H1 (cell line): ENCODE data around the gene DYNC1H1.

Experiments
- ATF3 ChIP-seq: IDR thresholded peaks from 2 replicates; pipeline ENCODE4 v1.6.1; 2011; ENCODE audit warnings: low read depth, mild to moderate bottlenecking, low read length; ENCODE audit not compliant: insufficient read depth
- CEBPB ChIP-seq: IDR thresholded peaks from 2 replicates; pipeline ENCODE4 v1.6.1; 2012; ENCODE audit warnings: low read depth, low read length
- CHD1 ChIP-seq: IDR thresholded peaks from 2 replicates; pipeline ENCODE4 v1.6.1; 2012; ENCODE audit warnings: low read depth, low read length, improper control_type of control experiment
- CTCF ChIP-seq, 3 experiments: IDR thresholded peaks; 1 replicate in 2 of 3; 2 replicates in 1 of 3; pipeline versions ENCODE4 v1.5.1 to v1.6.1; 2011; ENCODE audit warnings: low read length in 3 of 3, mild to moderate bottlenecking in 3 of 3, inconsistent platforms in 2 of 3, low read depth in 1 of 3, moderate library complexity in 1 of 3; ENCODE audit not compliant: insufficient read depth in 1 of 3; ENCODE audit errors: control extremely low read depth in 1 of 3
- EGR1 ChIP-seq: IDR thresholded peaks from 2 replicates; pipeline ENCODE4 v1.6.1; 2011; ENCODE audit warnings: low read depth, low read length, borderline replicate concordance
- GABPA ChIP-seq: IDR thresholded peaks from 2 replicates; pipeline ENCODE4 v1.6.1; 2011; ENCODE audit warnings: mild to moderate bottlenecking, low read length, moderate library complexity, borderline replicate concordance; ENCODE audit not compliant: insufficient read depth
- HDAC2 ChIP-seq, 2 experiments: fragments of 300-600 bp in 1 of 2; sonication (generic) in 1 of 2; IDR thresholded peaks; 2 replicates each; pipeline ENCODE4 v1.6.1; 2011 to 2012; ENCODE audit warnings: low read depth in 2 of 2, low read length in 2 of 2, mild to moderate bottlenecking in 2 of 2, moderate library complexity in 2 of 2, borderline replicate concordance in 1 of 2, inconsistent platforms in 1 of 2
- JUN ChIP-seq: IDR thresholded peaks from 2 replicates; pipeline ENCODE4 v1.6.1; 2011; ENCODE audit warnings: low read depth, mild to moderate bottlenecking, improper control_type of control experiment, low read length
- KDM1A ChIP-seq: fragments of 200-600, 300-600 bp; sonication (generic); IDR thresholded peaks from 2 replicates; pipeline ENCODE4 v1.7.1; 2016; ENCODE audit warnings: mild to moderate bottlenecking, low read length, borderline replicate concordance
- PHF8 ChIP-seq: fragments of 200-600 bp; sonication (generic); conservative IDR thresholded peaks from 2 replicates; pipeline ENCODE4 v1.7.1; 2012; ENCODE audit warnings: low read depth, mild to moderate bottlenecking, inconsistent platforms, low read length, moderate library complexity
- POLR2A ChIP-seq, 2 experiments: IDR thresholded peaks; 1 replicate in 1 of 2; 2 replicates in 1 of 2; pipeline ENCODE4 v1.6.1; 2011; ENCODE audit warnings: low read depth in 2 of 2, low read length in 2 of 2, mild to moderate bottlenecking in 2 of 2; ENCODE audit errors: control extremely low read depth in 1 of 2
- TCF12 ChIP-seq: IDR thresholded peaks from 2 replicates; pipeline ENCODE4 v1.6.1; 2011; ENCODE audit warnings: low read depth, mild to moderate bottlenecking, low read length
- TF ChIP-seq, protein P1 (sequence below): IDR thresholded peaks from 2 replicates; pipeline ENCODE4 v1.6.1; 2011; ENCODE audit warnings: low read length, improper control_type of control experiment

DNA sequence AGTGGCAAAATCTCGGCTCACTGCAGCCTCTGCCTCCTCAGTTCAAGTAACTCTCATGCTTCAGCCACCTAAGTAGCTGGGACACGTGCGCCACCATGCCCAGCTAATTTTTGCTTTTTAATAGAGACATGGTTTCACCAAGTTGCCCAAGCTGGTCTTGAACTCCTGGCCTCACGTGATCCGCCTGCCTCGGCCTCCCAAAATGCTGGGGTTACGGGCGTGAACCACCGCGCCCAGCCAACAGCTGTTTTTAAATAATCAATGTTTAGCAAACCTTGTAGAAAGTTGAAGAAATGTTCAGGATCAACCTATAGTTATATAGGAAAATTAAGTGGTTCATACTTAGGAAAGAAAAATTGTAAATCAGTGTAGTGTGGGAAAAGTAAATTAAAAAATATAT lies 128.4 kb downstream of the DYNC1H1 start:
- TF ChIP-seq CTCF (IDR thresholded peaks at IDR 0.05; ENCODE audit: control extremely low read depth in 1 of 3, insufficient read depth in 1 of 3, low read depth in 1 of 3, low read length in 3 of 3) (no peak), TCF12 (no peak), HDAC2 (IDR thresholded peaks at IDR 0.05; ENCODE audit: borderline replicate concordance in 1 of 2, low read depth in 2 of 2, low read length in 2 of 2) (no peak), KDM1A (no peak), CEBPB (no peak), JUN (no peak), CHD1 (no peak), POLR2A (IDR thresholded peaks at IDR 0.05; ENCODE audit: control extremely low read depth in 1 of 2, low read depth in 2 of 2, low read length in 2 of 2) (no peak), PHF8 (no peak), EGR1 (no peak), ATF3 (no peak), GABPA (no peak)
- TF ChIP-seq, protein P1, sequence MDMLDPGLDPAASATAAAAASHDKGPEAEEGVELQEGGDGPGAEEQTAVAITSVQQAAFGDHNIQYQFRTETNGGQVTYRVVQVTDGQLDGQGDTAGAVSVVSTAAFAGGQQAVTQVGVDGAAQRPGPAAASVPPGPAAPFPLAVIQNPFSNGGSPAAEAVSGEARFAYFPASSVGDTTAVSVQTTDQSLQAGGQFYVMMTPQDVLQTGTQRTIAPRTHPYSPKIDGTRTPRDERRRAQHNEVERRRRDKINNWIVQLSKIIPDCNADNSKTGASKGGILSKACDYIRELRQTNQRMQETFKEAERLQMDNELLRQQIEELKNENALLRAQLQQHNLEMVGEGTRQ = no peak
